ENCODE measurements around the gene SLC22A3. TPM values are rescaled to one million over a fixed set of nuclear protein-coding genes. Genes with fewer than 3 reads are reported as not detected.
A peak's percentile ranks its signal among the peaks of the same experiment; 100 is the strongest.

Gene SLC22A3
- total RNA-seq, 1 donor from 2014 or later, result 8.5 TPM

DNA sequence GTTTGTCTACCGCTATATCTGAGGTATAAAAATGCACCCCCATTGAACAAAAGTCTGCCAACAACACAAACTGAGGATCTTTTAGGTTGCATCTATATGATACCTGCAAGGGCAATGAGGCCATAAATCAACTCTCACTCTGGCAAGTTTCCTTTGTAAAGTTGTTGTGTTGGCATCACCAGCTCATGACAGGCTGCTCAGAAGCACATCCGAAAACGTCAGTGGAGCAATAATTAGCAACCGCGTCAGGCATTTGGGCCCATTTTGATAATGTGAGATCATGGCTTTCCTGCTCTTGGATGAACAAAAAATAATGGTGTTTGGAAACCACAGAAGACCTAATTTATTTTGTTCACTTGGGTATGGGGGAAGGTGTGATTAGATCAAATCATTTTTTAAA is 12.0 kb upstream of the SLC22A3 start:
- no peak for DNase-seq (ENCODE audit: low spot score)

DNA sequence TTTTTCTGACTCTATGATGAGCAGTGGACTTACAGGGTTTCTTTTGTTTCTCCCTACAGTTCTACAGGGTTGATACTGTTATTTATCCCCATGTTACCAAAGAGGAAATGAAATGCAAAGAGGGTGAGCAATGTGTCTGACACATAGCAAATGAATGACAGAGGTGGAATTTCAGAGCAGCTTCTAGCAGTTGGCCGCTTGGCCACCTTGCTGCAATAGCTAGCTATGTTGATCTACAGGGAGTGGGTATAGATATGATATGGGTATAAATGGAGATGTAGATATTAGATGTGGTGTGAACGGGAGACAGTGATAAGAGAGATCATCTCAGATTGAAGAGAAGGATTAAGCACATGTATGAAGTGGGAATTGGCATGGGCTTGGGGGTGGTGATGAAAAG is 10.9 kb upstream of the SLC22A3 start:
- DNase-seq (ENCODE audit: low spot score), result no peak

DNA sequence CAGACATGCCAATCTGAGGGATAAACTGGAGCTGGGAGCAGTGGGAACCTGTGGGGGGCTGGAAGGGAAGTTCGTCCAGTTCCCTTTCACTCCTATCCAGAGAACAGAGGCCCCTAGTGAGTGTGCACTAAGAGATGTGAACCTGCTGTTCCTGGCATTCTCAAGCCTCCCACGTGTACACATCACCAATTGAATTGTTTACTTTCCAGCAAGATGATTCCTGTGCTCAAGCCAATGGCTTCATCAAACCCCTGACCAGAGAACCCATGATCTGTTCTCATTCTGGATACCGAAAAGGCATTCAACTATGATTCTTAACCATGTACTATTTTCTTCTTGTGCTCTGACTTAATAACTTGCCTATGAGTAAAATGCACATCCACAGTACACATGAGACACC is 10.2 kb upstream of the SLC22A3 start:
- DNase-seq (ENCODE audit: low spot score), result no peak

GRCh38 chr6:160343144-160343543 is 5.0 kb upstream of the SLC22A3 start:
- DNase-seq (ENCODE audit: low spot score), result no peak

DNA sequence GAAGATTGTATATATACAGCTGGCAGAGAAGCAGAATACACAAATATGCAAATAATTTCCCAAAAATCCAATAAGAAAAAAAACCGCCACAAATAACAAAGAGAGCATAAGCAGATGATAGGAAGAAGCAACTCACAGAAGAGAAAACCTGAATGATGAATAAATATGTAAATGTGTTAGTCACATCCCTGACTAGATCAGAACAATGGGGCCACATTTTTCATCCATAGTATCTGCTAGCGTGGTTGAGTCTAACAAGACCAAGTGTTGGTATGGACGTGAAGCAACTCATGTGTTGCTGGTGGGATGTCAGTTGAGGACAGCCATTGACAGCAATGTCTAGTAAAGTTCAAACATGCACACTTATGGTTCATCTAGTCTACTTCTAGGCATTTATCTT is 3.9 kb upstream of the SLC22A3 start:
- DNase-seq (ENCODE audit: low spot score), result no peak

DNA sequence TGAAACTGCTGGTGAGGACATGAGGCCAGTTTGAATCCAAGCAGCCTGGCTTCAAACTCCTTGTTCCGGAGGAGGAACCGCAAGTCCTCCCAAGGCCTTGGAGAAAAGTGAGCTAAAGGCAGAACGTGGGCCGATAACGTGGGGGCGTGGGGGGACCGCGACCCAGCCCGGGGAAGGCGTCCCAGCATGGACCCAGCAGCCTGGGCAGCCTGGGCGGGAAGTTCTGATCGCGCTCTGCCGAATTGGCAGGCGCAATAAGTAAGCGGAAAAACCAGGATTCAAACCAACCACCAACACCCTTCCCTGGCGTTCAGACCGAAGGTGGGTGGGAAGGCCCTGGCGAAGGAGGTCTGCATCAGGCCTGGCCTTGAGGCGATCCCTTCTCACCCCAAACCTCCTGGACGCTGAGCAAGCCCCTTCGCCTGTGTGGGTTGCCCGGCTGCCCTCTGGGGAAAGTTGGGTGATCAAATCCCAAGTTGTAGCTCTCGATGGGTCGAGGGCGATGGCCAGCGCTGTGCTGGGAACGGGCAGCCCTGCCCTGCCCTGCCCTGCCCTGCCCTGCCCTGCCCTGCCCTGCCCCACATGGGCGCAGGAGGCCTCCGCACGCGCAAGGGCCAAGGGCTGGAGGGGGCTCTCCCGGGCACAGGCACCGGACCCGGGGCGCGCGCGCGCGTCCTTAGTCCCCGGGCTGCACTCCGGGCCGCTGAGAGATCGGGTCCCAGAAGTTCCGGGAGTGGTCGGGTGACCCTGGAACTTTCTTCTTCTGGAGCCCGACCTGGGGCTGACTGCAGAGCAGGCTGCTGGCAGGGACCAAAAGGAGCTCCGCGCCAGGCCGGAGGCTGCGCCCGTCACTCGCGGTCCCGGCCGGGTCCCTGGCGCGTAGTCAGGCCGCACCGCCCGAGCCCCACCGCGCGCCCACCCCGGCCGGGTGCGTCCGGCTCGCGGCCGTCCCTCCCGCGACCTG is 637 bp upstream of the SLC22A3 start:
- no peak for DNase-seq (ENCODE audit: low spot score)

- no peak for DNase-seq (ENCODE audit: low spot score)
Observed at GRCh38 chr6:160349020-160349441, 853 bp downstream of the SLC22A3 start.

GRCh38 chr6:160349814-160350350 is 1.7 kb downstream of the SLC22A3 start:
- no peak for DNase-seq (ENCODE audit: low spot score)

DNA sequence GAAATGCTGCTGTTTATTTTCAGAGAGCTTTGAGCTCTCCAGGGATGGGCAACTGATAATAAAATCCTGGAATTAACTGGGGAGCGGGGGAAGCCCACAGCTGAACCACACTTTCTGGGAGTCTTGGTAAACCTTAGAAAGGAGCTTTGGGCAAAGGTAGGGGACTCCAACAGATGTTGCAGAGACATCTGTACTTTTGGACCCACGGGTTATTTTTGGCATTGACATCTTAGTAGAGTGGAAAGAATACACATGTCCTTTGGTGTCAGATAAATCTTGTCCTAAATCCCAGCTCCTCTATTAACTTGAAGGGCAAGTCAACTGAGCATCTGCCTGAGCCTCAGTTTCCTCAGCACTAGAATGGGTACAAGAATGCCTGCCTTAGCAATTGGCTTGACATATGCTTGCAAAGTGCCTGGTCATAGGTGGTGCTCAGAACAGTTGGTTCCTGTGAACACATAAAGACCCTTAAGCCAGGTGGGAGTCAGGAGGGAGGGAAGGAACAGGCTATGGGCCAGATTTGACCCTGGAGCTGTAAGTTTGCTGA is 5.8 kb downstream of the SLC22A3 start:
- DNase-seq (ENCODE audit: low spot score), result no peak

GRCh38 chr6:160355001-160355400 is 6.8 kb downstream of the SLC22A3 start:
- peak; percentile 62 for DNase-seq (ENCODE audit: low spot score)

GRCh38 chr6:160356074-160356744 is 8.0 kb downstream of the SLC22A3 start:
- DNase-seq (ENCODE audit: low spot score), result no peak

DNA sequence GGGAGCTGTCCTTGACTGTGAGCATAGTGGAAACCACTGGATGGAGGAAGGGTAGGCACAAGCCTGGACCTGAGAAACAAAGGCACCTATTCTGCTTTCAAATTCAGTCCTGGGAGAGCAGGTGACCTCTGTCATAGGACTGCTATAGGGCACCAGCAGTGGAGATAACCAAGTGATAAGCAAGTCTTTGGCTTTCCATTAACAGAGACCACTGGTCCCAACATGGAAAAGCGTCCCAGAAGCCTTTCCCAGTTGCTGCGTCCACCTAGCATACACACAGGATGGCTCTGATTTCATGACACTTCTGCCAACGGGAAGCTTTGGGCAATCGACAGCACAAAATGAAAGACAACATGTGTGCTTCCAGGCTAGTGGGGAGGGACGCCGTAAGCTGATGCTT is 8.9 kb downstream of the SLC22A3 start:
- no peak for DNase-seq (ENCODE audit: low spot score)

- DNase-seq (ENCODE audit: low spot score), result no peak
Observed at GRCh38 chr6:160358225-160359119, 10.3 kb downstream of the SLC22A3 start.

GRCh38 chr6:160360955-160361354 is 12.8 kb downstream of the SLC22A3 start:
- no peak for DNase-seq (ENCODE audit: low spot score)

DNA sequence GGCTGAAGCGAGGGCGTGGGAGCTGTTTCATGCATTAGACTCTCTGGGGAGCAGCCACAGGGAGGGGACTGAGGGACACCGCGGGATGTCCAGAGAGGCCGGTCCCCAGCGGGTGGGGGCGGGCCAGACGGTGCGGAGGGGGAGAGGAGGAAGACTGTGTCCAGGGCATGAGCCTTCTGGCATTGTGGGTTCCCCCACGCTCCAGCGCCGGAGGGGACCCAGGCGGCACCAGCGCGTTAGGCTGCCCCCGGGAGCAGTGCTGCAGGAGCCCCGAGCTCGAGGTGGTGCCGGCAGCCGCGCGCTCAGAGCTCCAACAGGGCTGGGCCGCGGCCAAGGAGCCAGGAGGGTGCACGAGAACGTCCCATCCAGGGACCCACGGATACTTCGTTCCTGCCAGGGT is 14.4 kb downstream of the SLC22A3 start:
- DNase-seq (ENCODE audit: low spot score), result no peak

- DNase-seq (ENCODE audit: low spot score), result no peak
Observed at GRCh38 chr6:160363016-160363996, 15.1 kb downstream of the SLC22A3 start.

DNA sequence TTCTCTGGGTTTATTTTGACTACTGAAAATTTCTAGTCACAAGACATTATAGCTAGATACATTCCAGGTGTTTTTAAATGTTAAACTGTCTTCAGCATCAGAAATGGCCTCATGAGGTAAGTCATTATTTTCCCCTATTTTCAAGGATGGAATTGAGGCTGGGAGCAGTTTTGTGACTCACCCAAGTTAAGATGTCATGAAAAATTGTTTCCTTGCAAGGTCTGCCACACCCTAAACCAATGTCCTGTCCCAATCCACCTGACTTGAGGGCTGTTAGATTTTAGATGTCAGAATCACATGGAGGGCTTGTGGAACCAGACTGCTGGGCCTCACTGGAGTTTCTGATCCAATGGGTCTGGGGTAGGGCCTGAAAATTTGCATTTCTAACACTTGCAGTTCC is 16.9 kb downstream of the SLC22A3 start:
- DNase-seq (ENCODE audit: low spot score), result no peak

DNA sequence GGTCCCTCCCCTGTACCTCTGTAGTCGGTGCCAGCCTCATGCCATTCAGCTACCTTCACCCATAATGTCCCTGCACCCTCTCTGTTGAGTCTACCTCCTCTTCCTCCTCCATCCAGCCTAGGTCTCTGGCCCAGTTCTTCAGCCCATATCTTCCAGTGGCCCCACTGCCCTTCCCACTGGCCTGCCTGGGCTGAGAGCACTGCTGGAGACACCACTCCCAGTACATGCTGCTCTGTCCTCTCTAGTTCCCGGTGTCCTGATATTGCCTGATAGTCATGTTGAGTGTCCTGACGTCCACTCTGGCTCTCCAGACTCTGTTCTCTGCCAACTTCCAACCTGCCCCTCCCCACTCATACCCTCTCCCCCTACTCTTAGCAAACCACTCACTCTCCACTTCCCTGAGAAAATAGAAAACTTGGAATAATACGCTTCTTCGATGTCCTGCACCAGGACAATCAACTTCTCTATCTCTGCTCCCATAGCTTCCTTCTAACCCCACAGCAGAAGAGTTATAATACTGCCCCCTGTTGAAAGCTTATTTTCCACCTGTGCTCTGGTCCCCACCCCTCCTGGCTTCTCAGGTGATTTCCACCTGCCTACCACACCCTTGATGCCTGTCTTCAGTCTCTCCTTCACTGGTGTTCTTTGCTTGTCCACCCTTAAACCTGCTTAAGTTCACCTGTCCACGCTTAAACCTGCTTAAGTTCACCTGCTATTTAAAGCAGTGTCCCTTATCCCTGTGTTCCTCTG is 19.8 kb downstream of the SLC22A3 start:
- DNase-seq (ENCODE audit: low spot score), result no peak

DNA sequence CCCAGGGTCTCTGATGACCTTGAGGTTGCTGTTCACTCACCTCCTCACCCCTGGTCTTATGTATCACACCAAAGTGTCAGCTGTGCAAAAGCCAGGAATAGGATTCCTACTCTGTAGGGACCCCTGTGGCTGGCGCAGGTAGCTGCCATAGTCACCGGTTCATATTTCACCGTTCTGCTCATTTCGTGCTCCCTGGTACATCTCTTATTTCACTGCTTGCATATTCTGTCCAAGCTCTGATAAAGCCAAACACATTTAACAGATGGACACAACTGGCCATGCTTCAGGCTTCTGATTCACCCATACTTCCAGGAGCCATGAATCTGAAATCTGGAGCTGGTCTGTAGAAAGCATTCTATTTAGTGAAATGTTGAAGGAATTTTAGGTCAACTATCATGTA is 20.5 kb downstream of the SLC22A3 start:
- no peak for DNase-seq (ENCODE audit: low spot score)
